ENCODE data around the gene SEMA3A.

Gene SEMA3A

GRCh38 chr7:84210301-84210700, 15.7 kb upstream of the SEMA3A start:
- no peak for DNase-seq (ENCODE audit: extremely low read depth, low read depth)
- TF ChIP-seq, protein P1, sequence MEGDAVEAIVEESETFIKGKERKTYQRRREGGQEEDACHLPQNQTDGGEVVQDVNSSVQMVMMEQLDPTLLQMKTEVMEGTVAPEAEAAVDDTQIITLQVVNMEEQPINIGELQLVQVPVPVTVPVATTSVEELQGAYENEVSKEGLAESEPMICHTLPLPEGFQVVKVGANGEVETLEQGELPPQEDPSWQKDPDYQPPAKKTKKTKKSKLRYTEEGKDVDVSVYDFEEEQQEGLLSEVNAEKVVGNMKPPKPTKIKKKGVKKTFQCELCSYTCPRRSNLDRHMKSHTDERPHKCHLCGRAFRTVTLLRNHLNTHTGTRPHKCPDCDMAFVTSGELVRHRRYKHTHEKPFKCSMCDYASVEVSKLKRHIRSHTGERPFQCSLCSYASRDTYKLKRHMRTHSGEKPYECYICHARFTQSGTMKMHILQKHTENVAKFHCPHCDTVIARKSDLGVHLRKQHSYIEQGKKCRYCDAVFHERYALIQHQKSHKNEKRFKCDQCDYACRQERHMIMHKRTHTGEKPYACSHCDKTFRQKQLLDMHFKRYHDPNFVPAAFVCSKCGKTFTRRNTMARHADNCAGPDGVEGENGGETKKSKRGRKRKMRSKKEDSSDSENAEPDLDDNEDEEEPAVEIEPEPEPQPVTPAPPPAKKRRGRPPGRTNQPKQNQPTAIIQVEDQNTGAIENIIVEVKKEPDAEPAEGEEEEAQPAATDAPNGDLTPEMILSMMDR (IDR thresholded peaks at IDR 0.05; ENCODE audit: low read depth, low read length, missing control alignments) = no peak
- no peak overlapping the region for H3K4me3 ChIP-seq (replicated peaks; ENCODE audit: low read depth, low read length)

GRCh38 chr7:84209006-84209405, 14.4 kb upstream of the SEMA3A start:
- TF ChIP-seq, protein P1 (IDR thresholded peaks at IDR 0.05; ENCODE audit: low read depth, low read length, missing control alignments) = no peak
- no peak for DNase-seq (ENCODE audit: extremely low read depth, low read depth)
- H3K4me3 ChIP-seq (replicated peaks; ENCODE audit: low read depth, low read length) = no peak overlapping the region

- TF ChIP-seq, protein P1 (IDR thresholded peaks at IDR 0.05; ENCODE audit: low read depth, low read length, missing control alignments) = no peak
- no peak overlapping the region for H3K4me3 ChIP-seq (replicated peaks; ENCODE audit: low read depth, low read length)
- no peak for DNase-seq (ENCODE audit: extremely low read depth, low read depth)
Observed at GRCh38 chr7:84207615-84208014, 13.0 kb upstream of the SEMA3A start.

- TF ChIP-seq, protein P1 (IDR thresholded peaks at IDR 0.05; ENCODE audit: low read depth, low read length, missing control alignments) = no peak
- H3K4me3 ChIP-seq (replicated peaks; ENCODE audit: low read depth, low read length) = no peak overlapping the region
- no peak for DNase-seq (ENCODE audit: extremely low read depth, low read depth)
Observed at GRCh38 chr7:84207025-84207424, 12.4 kb upstream of the SEMA3A start.

DNA sequence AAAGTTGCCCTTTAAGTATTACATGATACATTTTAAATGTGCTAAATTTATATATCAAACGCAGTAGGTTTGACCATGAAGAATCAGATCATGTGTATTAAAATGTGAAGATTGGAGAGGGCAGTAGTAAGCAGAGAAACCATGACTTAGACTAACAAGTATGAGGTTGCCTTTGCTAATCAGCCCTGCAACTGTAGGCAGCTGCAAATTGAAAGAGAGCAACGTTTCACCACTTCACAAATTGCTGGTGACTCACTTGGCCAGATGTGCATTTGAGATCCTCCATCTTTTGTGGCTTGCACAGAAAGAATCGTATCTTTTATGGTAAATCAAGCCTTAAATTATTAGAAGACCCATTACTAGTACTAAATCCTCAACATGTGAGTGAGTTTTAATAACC, 10.1 kb upstream of the SEMA3A start:
- peak; percentile 56 for DNase-seq (ENCODE audit: extremely low read depth, low read depth)
- no peak overlapping the region for H3K4me3 ChIP-seq (replicated peaks; ENCODE audit: low read depth, low read length)
- TF ChIP-seq, protein P1 (IDR thresholded peaks at IDR 0.05; ENCODE audit: low read depth, low read length, missing control alignments) = no peak

DNA sequence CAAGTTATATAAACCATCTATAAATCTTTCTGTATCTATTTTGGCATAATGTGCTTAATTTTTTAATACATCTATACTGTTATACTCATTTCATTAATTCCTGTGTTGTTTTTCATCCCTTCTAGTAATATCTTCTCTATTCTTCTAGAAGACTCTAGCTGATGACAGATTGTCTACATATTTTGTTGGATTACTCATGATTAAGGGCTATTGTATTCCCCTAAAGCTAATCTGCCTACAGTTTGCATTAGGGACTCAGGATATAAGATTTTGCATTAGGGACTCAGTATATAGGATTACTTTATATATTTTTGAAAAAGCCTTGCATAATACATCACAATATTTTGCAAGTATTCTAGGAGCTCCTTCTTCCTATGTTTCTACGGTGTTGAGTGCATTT, 8.3 kb upstream of the SEMA3A start:
- H3K4me3 ChIP-seq (replicated peaks; ENCODE audit: low read depth, low read length) = no peak overlapping the region
- TF ChIP-seq, protein P1 (IDR thresholded peaks at IDR 0.05; ENCODE audit: low read depth, low read length, missing control alignments) = no peak
- no peak for DNase-seq (ENCODE audit: extremely low read depth, low read depth)

- H3K4me3 ChIP-seq (replicated peaks; ENCODE audit: low read depth, low read length) = no peak overlapping the region
- TF ChIP-seq, protein P1 (IDR thresholded peaks at IDR 0.05; ENCODE audit: low read depth, low read length, missing control alignments) = no peak
- peak; percentile 32 for DNase-seq (ENCODE audit: extremely low read depth, low read depth)
Observed at GRCh38 chr7:84200859-84201258, 6.3 kb upstream of the SEMA3A start.
